ENCODE data around the gene FYN. TPM values are rescaled to one million over a fixed set of nuclear protein-coding genes. Genes with fewer than 3 reads are reported as not detected.

The FYN gene
- total RNA-seq, 1 donor from 2014 or later: 130 TPM

GRCh38 chr6:111766201-111766857 is 106.9 kb downstream of the FYN start:
- Histone ChIP-seq H3K4me1 (peaks cover 47% of the 10 kb centered on the region), H3K27ac (no peak overlapping the region), H3K36me3 (no peaks in the 10 kb centered on the region), H3K4me3 (no peak overlapping the region), H3K27me3 (no peaks in the 10 kb centered on the region), H3K9me3 (no peaks in the 10 kb centered on the region)
- no peak for DNase-seq (ENCODE audit: extremely low spot score in 2 of 2)
- intact Hi-C loops (cut with DNase I): no loop called here
- TF ChIP-seq POLR2AphosphoS5 (IDR thresholded peaks at IDR 0.05; ENCODE audit: insufficient read depth in 1 of 2, low read depth in 1 of 2): no peak
- TF ChIP-seq POLR2A (IDR thresholded peaks at IDR 0.05): no peak
- TF ChIP-seq, protein P1, sequence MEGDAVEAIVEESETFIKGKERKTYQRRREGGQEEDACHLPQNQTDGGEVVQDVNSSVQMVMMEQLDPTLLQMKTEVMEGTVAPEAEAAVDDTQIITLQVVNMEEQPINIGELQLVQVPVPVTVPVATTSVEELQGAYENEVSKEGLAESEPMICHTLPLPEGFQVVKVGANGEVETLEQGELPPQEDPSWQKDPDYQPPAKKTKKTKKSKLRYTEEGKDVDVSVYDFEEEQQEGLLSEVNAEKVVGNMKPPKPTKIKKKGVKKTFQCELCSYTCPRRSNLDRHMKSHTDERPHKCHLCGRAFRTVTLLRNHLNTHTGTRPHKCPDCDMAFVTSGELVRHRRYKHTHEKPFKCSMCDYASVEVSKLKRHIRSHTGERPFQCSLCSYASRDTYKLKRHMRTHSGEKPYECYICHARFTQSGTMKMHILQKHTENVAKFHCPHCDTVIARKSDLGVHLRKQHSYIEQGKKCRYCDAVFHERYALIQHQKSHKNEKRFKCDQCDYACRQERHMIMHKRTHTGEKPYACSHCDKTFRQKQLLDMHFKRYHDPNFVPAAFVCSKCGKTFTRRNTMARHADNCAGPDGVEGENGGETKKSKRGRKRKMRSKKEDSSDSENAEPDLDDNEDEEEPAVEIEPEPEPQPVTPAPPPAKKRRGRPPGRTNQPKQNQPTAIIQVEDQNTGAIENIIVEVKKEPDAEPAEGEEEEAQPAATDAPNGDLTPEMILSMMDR (IDR thresholded peaks at IDR 0.05): no peak

- TF ChIP-seq, protein P1 (IDR thresholded peaks at IDR 0.05): no peak
- no peak for TF ChIP-seq POLR2AphosphoS5 (IDR thresholded peaks at IDR 0.05; ENCODE audit: insufficient read depth in 1 of 2, low read depth in 1 of 2)
- no peak for TF ChIP-seq POLR2A (IDR thresholded peaks at IDR 0.05)
- no peaks in the 10 kb centered on the region for H3K9me3 ChIP-seq
- H3K36me3 ChIP-seq: no peaks in the 10 kb centered on the region
- H3K4me3 ChIP-seq: no peak overlapping the region
- no peak for DNase-seq (ENCODE audit: extremely low spot score in 2 of 2)
- intact Hi-C loops (cut with DNase I): no loop called here
- no peak overlapping the region for H3K27ac ChIP-seq
- H3K27me3 ChIP-seq: no peaks in the 10 kb centered on the region
- peaks cover 52% of the 10 kb centered on the region for H3K4me1 ChIP-seq
Measured at GRCh38 chr6:111765763-111766162, 107.5 kb downstream of the FYN start.

DNA sequence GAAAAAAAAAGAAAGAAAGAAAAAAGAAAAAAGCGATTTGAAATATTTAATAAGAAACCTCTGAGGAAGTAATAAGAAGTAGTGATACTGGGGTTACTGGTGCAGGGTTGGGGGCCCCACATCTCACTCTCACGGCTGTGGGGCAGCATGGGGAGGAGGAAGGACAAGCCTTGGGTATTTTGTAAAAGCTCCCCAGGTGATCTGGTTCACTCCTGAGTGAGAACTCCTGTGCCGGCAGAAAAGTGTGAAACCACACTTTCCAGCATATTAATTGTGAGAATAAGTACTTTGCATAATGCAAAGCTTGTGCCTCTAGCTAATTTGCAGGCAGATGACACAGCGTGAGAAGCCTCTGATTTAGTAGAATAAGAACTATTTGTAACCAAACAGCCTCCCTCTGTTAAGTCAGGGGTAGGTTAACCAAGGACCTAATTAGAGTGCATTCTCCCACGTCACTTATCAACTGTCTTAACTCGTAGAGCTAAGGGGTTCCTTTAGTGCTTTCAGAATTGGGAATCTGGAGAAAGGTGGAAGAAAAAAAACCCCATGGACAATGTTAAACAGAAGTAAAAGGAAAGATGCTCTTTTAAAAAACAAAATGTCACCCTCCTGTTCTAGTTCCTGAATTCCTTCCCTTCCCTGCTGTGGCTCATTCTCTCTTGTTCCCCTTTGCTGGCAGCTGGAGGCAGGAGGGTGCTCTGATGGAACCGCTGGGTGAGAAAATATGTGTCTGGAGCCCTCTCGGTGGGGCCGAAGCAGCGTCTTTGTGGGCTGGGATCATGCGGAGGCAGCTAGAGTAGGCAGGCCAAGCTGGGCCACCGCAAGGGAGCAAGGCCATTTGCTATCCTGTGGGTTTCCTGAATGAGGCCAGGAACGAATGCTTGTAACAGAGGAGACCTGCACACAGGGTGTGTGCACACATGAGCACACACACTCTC is 108.7 kb downstream of the FYN start:
- H3K9me3 ChIP-seq: no peaks in the 10 kb centered on the region
- H3K4me3 ChIP-seq: no peak overlapping the region
- no peaks in the 10 kb centered on the region for H3K36me3 ChIP-seq
- no peaks in the 10 kb centered on the region for H3K27me3 ChIP-seq
- intact Hi-C loops (cut with DNase I): no loop called here
- H3K27ac ChIP-seq: no peak overlapping the region
- peaks cover 56% of the 10 kb centered on the region for H3K4me1 ChIP-seq
- no peak for DNase-seq (ENCODE audit: extremely low spot score in 2 of 2)
- TF ChIP-seq, protein P1 (IDR thresholded peaks at IDR 0.05): no peak
- TF ChIP-seq POLR2A (IDR thresholded peaks at IDR 0.05): no peak
- no peak for TF ChIP-seq POLR2AphosphoS5 (IDR thresholded peaks at IDR 0.05; ENCODE audit: insufficient read depth in 1 of 2, low read depth in 1 of 2)

GRCh38 chr6:111763381-111763780 is 109.9 kb downstream of the FYN start:
- Histone ChIP-seq H3K9me3 (no peaks in the 10 kb centered on the region), H3K4me3 (no peak overlapping the region), H3K36me3 (no peaks in the 10 kb centered on the region), H3K27ac (no peak overlapping the region), H3K27me3 (no peaks in the 10 kb centered on the region), H3K4me1 (peaks cover 56% of the 10 kb centered on the region)
- intact Hi-C loops (cut with DNase I): no loop called here
- no peak for DNase-seq (ENCODE audit: extremely low spot score in 2 of 2)
- TF ChIP-seq POLR2AphosphoS5 (IDR thresholded peaks at IDR 0.05; ENCODE audit: insufficient read depth in 1 of 2, low read depth in 1 of 2): no peak
- TF ChIP-seq POLR2A (IDR thresholded peaks at IDR 0.05): no peak
- TF ChIP-seq, protein P1 (IDR thresholded peaks at IDR 0.05): no peak

Data from vagina (tissue), 2 donors.